HPDE6-E6E7 (cell line): ENCODE data around the gene AUNIP.

Source experiments
- DNase-seq: peaks from one replicate; pipeline ENCODE4 v3.0.0; 2011; ENCODE audit warnings: missing footprints; ENCODE audit errors: extremely low spot score

AUNIP gene

GRCh38 chr1:25829046-25829445 lies 30.2 kb downstream of the AUNIP start:
- DNase-seq = no peak

- DNase-seq = no peak
These were observed 30.8 kb downstream of the AUNIP start for GRCh38 chr1:25828491-25828890.

DNA sequence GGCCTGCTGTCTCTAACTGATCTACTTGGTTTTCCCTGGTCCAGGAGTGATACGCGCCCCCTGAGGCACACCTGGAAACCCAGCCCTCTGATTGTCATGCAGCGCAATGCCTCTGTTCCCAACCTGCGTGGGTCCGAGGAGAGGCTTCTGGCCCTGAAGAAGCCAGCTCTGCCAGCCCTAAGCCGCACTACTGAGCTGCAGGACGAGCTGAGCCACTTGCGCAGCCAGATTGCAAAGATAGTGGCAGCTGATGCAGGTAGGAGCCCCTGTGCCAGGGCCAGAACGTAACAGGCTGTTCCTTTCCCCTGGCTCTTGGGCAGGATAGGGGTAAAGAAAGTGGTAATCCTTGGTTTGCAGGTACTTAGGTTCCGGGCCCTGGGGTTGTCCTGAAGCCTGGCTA lies 32.7 kb downstream of the AUNIP start:
- no peak for DNase-seq

DNA sequence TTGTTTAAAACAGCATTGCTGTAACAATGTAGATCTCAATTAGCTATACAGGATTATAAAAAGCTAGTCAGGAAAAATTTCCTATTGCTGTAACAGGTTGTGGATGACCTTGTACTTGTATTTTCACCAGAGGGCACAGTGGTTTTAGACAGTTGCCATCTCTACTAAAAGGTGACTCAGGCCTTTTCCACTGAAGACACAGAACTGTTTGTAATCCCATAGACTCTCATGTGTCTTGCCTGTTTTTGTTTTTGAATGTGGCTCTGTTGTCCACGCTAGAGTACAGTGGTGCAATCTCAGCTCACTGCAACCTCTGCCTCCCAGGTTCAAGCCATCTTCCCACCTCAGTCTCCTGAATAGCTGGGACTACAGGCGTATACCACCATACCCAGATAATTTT lies 33.7 kb downstream of the AUNIP start:
- no peak for DNase-seq

DNA sequence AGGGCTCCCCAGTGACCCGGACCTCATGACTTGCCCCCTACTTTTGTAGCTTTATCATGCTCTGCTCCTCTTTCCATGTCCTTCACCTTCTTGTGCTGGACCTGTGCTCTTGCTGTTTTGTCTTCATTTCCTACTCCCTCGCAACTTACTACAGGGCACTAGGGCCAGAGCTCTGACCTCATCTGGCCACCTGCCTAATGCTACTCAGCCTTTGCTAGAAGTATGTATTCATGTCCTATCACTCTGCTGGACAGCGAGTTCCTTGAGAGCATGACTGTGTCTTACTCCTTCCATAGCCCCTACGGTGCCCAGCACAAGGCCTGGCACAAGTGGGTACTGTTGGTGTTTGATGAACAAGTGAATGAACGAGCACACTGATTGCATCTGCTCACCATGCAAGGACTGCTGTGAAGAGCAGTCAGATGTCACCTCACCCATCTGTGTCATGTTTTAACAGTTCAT lies 37.6 kb downstream of the AUNIP start:
- no peak for DNase-seq

DNA sequence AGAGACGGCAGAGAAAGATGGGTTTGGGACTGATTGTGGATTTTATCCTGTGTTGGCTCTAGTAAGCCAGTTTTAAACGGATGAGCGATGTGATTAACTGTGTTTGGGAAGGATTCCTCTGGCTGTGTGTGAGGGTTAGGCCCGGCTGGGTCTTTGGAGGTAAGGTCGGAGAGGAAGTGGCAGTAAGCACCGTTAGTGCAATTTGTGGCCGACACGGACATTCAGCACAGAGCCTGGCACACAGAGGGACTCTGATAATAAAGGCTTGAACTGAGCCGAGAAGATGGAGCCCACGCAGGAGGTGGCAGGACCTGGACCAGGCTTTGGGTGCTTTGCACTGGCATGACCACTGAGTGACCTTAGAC lies 38.2 kb downstream of the AUNIP start:
- no peak for DNase-seq

DNA sequence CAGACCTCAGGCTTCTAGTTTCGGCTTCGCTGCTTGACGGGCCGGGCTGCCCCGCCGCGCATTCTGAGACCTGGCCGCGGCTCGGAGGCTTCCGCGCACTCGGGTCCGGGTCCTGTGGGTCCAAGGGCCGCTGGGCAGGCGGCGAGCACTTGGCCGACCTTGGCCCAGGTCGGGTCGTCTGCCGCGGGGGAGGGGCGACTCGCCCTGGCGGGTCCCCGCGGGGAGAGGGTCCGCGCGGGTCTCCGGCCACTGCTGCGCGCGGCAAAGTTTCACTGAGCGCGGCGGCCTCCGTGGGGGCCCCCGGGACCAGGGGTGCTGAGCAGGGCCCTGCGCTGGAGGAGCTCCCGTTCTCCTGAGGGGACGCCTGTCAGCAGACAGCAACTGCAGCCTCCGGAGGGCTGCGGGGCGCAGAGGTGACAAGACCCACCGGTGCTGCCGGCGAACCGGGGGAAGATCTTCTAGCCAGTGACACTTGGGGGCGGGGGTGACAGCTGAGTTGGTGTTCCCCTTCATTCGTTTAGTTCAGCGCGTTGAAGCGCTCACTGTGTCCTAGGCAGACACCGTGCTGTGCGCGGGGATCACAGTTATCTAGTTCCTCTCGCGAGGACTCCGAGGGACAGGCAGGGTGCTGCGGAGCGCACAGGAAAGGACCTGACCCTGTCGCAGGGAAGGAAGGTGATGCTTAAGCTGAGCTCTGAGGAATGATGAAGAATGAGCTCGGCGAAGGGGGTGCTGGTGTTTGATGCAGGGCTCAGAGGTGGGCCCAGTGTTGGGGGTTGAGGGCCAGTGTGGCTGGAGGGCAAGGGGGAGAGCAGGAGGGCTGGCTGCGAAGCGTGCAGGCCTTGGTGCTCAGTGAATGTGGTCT lies 38.8 kb downstream of the AUNIP start:
- peak; percentile 74 for DNase-seq

GRCh38 chr1:25819491-25820246 lies 39.6 kb downstream of the AUNIP start, which contains the start of gene MTFR1L:
Gene MTFR1L, plus strand, starts transcription at chr1:25819954. Its CDS starts 3,151 bp downstream, at chr1:25823105.
- DNase-seq = peak; percentile 92

- no peak for DNase-seq
These were observed 40.7 kb downstream of the AUNIP start for GRCh38 chr1:25818569-25818968.

GRCh38 chr1:25817840-25818501 lies 41.3 kb downstream of the AUNIP start:
- DNase-seq = no peak

DNA sequence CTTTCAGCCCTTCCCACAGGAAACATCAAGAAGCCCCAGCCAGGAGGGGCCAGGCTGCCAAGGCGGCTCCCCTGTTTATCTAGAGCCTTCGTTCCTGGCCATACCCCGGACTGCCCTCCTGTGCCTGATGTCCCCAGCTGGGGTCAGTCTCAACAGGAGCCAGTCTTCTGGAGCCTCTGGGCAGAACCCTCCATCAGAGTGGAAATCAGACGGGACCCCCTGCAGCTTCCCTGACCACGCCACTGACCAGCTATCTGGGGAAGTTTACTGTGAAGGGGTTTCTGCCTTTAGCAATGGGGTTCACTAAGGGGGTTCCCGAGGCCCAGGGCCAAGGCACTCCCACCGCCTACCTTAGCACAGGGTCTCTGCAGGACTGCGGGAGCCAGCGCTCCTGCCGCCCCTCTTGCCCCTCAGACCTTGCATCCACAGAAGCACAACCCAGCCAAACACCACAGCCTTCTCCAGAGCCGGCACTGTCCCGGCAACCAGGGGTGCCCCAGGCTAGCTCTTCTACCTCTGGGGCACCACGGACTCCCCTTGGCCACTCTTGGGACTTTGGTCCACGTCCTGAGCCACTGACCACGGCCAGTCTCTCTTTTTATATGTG lies 43.0 kb downstream of the AUNIP start:
- DNase-seq = no peak

DNA sequence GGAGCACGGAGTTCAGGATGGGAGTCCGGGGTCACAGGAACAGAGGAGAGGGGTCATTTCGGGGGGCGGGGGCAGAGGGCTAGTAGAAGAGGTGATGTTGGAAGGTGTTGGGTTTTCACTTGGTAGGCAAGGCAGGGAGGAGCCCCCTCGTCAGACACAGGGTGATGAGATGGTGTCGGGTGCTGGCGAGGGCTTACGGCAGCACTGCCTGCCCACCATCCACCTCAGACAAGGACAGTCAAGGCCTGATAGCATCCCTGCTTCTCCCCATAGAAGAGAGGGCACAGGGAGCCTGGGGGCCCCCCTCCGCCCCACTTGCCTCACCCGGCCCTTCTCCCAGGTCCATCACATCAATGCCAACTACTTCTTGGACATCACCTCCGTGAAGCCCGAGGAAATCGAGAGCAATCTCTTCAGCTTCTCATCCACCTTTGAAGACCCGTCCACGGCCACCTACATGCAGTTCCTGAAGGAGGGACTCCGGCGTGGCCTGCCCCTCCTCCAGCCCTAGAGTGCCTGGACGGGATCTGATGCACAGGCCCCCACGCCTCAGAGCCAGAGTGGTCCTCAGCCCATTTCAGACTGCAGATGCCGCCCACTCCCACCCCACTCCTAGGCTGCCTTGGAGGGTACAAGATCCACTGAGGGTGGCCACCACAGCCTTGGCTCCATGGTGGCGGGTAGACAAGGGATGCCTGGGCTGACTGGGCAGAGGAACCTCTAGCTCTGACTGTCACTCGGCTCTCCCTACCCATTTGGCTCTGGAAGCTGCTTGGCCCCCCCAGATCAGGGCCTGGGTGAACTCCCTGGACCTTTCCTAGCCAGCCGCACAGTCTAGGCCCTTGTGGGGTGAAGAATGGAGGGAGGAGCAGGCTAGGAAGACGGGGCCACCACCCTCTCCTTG lies 43.8 kb downstream of the AUNIP start:
- DNase-seq = no peak

DNA sequence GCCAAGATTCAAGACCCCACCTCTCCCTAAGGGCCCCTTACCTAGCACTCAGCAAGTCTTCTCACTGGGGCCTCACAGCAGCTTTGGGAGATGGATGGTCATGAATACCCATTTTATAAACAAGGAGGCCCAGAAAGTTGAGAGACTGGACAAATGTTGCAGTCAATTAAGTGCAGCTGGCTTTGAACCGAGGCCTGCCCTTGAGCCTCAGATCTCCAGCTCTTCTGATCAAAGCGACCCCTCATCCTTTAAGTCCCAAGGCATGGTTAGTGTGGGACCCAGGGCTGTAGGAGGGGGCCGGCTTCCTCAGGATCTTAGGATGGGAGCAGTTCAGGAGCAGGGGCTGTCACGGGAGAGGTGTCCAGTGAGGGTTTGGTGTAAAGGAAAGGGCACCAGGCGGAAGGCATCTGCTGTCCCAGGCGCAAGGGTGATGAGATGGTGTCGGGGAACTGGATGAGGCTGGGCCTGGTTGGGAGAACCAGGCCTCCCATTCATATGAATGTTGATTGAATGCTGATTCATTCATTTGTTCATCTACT lies 44.6 kb downstream of the AUNIP start:
- no peak for DNase-seq

GRCh38 chr1:25813734-25814471 lies 45.4 kb downstream of the AUNIP start:
- DNase-seq = no peak

- DNase-seq = no peak
These were observed 46.1 kb downstream of the AUNIP start for GRCh38 chr1:25813071-25813733.

GRCh38 chr1:25811384-25812082 lies 47.7 kb downstream of the AUNIP start:
- no peak for DNase-seq

- no peak for DNase-seq
These were observed 48.6 kb downstream of the AUNIP start for GRCh38 chr1:25810341-25811299.

- DNase-seq = no peak
These were observed 49.3 kb downstream of the AUNIP start for GRCh38 chr1:25809929-25810328.
